Ammon's horn (tissue), 1 donor: ENCODE results near the gene PSME2.

Experiments
- DNase-seq: peaks from one replicate; pipeline ENCODE4 v3.0.0-alpha.2; 2016; ENCODE audit warnings: low spot score

PSME2 gene

DNA sequence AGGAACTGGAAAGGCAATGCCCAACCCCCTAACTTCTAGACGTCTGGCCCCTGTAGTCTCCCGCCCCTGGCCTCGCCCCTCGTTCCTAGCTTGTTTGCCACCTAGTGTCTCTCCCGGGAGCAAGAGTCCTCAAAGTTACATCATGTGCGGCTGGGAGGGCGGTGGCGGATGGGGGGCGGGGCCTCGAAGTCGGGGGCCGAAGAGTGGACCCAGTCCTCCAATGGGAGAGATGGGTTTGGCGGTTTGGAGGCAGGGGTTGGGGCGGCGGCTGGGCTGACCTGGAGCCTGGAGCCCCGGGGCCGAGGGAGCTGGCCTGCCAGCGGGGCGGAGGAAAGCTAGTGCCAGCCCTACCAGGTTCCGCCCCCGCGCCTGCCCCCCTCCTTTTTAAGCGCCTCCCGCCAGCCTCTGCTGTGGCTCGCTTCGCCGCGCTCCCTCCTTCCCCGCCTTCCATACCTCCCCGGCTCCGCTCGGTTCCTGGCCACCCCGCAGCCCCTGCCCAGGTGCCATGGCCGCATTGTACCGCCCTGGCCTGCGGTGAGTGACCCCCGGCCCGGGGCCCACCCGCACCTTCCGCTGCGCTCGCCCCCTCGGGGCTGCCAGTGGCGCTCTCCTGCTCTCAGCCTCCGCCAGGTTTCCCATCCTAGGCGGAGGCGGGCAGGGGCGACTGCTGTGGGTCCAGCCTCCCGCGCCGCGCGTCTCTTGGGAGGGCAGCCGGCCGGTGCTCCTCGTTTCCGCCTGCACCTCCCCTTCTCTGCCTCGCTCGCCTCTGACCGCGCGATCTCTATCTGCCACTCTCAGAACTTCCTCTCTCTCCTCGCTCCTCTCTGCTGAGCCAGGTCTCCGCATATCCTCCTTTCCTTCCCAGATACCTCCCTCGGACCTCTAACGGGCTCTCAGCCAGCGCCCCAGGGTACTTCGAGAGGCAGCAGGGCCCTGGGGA lies 52.2 kb downstream of the PSME2 start, which contains the start of gene PCK2:
TSS of gene PCK2 (plus strand) at position 411 of the 940 bp plus-strand sequence. CDS start at position 506, 95 bp downstream.
- DNase-seq: peak; percentile 83
